ENCODE results near the gene GPR75.
"Not testable (repeated sequence)": the region's sequence is repeated elsewhere in the genome, so short reads cannot be mapped to it uniquely, and the experiment has no call there.

Gene GPR75

GRCh38 chr2:53854678-53855077 lies 5.1 kb downstream of the GPR75 start:
- no peak for DNase-seq (ENCODE audit: low read depth in 1 of 2, low spot score in 1 of 2)

- no peak for DNase-seq (ENCODE audit: low read depth in 1 of 2, low spot score in 1 of 2)
These were observed 7.2 kb downstream of the GPR75 start for GRCh38 chr2:53852532-53852931.

GRCh38 chr2:53851052-53851757 lies 8.6 kb downstream of the GPR75 start:
- not testable (repeated sequence) for DNase-seq (ENCODE audit: low read depth in 1 of 2, low spot score in 1 of 2)

DNA sequence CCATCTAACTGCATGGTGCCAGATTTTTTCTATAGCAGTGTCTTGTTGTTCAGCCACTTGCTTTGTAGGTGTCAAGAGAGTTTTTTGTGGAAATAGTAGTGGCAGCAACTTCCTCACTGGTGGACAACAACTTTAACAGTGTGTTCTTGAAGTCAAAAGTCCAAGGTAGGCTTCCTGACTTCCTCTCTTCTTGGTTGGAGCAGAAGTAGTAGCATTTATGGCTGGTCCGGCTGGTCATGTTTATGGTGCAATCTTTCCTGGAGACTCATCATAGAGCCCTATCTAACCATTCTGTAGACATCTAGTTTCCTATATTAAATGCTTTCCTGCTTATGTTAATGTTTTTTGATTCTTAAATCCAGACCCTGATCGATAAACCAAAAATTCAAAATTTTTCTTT lies 11.7 kb downstream of the GPR75 start:
- DNase-seq (ENCODE audit: low read depth in 1 of 2, low spot score in 1 of 2), result no peak

DNA sequence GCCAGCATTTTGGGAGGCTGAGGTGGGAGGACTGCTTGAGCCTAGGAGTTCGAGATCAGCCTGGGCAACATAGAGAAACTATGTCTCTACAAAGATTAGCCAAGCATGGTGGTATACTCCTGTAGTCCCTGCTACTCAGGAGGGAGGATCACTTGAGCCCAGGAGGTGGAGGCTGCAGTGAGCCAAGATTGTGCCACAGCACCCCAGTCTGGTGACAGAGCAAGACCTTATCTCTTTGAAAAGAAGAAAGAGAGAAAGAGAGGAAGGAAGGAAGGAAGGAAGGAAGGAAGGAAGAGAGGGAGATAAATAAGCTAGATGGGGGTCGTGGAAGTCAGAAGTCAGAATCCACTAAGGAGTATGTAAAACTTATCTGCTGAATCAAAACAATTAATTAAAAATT lies 16.2 kb downstream of the GPR75 start:
- no peak for DNase-seq (ENCODE audit: low read depth in 1 of 2, low spot score in 1 of 2)

DNA sequence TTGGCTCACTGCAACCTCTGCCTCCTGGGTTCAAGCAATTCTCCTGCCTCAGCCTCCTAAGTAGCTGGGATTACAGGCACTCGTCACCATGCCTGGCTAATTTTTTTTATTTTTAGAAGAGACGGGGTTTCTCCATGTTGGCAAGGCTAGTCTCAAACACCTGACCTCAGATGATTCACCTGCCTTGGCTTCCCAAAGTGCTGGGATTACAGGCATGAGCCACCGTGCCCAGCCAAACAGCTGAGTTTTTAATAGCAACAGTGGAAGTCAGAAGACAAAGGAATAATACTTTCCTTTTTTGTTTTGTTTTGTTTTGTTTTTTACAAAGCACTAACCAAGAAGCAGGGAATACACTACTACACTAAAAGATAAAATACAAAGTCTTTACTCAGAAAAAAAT lies 16.9 kb downstream of the GPR75 start:
- no peak for DNase-seq (ENCODE audit: low read depth in 1 of 2, low spot score in 1 of 2)

DNA sequence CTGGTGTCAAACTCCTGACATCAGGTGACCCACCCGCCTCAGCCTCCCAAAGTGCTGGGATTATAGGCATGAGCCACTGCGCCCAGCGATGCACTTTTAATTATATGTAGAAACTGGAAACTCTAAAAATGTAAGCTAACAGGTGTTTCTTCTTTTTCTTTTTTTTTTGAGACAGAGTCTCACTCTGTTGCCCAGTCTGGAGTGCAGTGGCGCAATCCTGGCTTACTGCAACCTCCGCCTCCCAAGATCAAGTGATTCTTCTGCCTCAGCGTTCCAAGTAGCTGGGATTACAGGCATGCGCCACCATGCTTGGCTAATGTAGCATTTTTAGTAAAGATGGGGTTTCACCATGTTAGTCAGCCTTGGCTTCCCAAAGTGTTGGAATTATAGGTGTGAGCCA lies 18.1 kb downstream of the GPR75 start:
- not testable (repeated sequence) for DNase-seq (ENCODE audit: low read depth in 1 of 2, low spot score in 1 of 2)

DNA sequence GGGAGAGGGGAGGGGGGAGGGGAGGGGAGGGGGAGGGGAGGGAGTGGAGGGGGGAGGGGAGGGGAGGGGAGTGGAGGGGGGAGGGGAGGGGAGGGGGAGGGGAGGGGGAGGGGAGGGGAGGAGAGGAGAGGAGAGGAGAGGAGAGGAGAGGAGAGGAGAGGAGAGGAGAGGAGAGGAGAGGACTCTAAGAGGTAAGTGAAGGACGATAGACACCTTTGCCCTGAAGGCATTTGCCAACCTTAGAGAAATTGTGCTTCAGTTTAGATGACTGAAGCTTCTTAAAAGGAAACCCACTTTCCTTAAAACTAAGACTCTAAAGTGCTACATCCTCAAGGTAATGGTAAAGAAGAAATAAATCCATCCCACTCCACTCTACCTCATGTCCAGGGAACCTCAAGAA lies 19.2 kb downstream of the GPR75 start:
- no peak for DNase-seq (ENCODE audit: low read depth in 1 of 2, low spot score in 1 of 2)

- not testable (repeated sequence) for DNase-seq (ENCODE audit: low read depth in 1 of 2, low spot score in 1 of 2)
These were observed 29.8 kb downstream of the GPR75 start for GRCh38 chr2:53829980-53830290.

DNA sequence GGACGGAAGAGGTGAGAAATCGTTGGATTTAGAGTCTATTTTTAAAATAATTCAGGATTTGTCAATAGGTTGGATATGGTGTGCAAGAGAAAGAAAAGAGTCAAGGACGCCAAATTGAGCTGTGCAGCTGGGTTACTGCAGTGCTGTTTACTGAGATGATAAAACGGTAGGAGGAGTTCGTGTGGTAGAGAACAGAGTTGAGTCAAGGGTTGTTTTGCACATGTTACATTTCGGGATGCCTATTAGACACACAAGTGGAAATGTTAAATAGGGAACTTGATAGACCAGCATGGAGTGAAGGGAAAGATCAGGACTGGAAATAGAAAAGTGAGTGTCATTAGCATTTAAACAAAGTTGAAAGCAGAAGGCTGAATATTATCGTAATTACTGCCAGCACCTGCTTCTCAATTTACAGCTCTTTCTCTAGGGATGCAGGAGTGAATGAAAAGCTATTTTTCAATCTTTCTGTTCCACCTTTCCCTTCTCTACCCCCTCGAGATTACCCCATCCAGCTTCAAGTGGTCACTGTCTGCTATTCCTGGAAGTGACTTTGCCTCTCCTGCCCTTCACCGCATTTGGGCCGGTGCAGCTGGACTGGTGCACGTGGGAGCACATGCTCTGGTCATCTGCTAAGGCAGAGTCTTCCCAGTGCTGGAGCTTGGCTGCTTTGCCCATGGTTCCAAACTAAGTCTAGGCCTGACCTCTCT lies 30.3 kb downstream of the GPR75 start:
- DNase-seq (ENCODE audit: low read depth in 1 of 2, low spot score in 1 of 2), result no peak

- DNase-seq (ENCODE audit: low read depth in 1 of 2, low spot score in 1 of 2), result no peak
These were observed 31.4 kb downstream of the GPR75 start for GRCh38 chr2:53828331-53828730.

GRCh38 chr2:53827398-53828175 lies 32.2 kb downstream of the GPR75 start:
- no peak for DNase-seq (ENCODE audit: low read depth in 1 of 2, low spot score in 1 of 2)

DNA sequence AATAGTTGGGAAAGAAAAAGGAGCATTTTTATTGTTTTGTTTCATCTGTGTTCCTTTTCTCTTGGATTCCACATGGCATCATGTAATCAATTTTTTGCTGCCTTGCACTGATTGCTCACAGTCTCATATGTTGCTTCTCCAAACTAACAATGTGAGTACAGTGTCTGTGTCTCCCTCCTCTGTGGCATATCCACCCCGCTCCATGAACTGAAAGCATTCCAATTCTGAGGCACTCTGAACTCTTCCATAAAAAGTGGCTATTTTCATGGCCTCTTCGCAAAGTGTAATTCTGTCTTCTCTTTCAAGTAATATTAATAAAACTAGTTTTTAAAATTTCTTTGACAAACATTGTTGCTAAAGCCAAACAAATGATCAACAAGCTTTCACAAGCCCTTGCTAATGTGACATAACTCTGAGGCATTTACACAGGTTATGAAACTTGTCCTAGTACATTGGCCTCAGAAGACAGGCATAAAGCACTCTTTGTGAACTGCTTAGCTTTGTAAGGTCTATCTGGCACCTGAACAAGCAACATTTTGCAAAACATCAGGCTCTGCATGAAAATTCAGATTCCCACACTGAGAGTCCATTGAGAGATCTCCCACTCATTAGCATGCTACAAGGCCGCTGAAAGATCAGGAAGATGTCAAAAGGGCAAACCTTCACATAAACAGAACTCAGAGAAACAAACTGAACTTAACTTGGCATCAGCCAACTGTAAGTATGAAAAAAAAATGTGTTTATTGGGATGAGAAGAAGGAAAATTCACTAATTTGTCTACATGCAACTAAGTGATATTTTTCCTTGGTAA lies 33.0 kb downstream of the GPR75 start:
- DNase-seq (ENCODE audit: low read depth in 1 of 2, low spot score in 1 of 2), result no peak

DNA sequence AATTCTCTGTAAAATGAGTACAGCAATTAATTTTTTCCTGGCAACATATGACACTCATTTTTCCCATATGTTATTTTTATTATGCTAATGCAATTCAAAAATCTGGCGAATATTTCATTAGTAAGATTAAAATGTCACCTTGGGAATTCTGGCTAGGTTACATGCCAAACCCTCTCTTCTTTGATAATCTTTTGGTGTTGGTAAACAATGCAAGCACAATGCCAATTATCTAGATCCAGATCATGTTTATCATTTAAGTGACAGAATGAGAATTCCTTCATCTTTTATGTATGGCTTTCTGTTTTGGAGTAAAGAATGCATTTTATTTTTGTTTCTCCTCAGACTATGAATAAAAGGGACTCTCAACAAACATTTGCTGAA lies 33.7 kb downstream of the GPR75 start:
- DNase-seq (ENCODE audit: low read depth in 1 of 2, low spot score in 1 of 2), result no peak

DNA sequence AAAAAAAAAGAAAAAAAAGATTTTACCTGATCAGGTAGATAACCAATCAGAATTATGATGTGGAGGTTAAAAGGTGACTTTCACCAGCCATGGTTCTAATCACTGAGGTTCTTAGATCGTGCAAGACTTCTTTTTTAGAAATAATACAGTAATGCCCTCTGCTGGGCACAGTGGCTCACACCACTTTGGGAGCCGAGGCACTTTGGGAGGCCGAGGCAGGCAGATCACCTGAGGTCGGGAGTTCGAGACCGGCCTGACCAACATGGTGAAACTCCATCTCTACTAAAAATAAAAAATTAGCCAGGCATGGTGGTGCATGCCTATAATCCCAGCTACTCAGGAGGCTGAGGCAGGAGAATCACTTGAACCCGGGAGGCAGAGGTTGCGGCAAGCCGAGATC lies 36.1 kb downstream of the GPR75 start:
- not testable (repeated sequence) for DNase-seq (ENCODE audit: low read depth in 1 of 2, low spot score in 1 of 2)

GRCh38 chr2:53821810-53822209 lies 38.0 kb downstream of the GPR75 start:
- no peak for DNase-seq (ENCODE audit: low read depth in 1 of 2, low spot score in 1 of 2)

DNA sequence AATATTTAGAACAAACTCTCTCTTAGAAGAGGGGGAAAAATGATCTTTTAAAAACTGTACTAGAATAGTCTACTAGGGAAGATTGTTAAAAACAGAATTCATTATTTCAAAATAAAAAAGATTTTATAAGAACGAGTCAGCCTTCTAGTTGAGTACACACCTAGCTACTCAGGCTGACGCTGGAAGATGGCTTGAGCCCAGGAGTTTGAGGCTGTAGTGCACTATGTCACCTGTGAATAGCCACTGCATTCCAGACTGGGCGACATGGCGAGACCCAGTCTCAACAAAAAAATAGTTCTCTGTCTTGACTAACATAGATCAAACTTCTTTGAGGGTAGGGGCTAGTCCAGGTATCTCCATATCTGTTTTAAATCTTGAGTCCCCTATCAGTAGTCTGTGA lies 39.1 kb downstream of the GPR75 start:
- no peak for DNase-seq (ENCODE audit: low read depth in 1 of 2, low spot score in 1 of 2)

GRCh38 chr2:53820048-53820447 lies 39.7 kb downstream of the GPR75 start:
- no peak for DNase-seq (ENCODE audit: low read depth in 1 of 2, low spot score in 1 of 2)

DNA sequence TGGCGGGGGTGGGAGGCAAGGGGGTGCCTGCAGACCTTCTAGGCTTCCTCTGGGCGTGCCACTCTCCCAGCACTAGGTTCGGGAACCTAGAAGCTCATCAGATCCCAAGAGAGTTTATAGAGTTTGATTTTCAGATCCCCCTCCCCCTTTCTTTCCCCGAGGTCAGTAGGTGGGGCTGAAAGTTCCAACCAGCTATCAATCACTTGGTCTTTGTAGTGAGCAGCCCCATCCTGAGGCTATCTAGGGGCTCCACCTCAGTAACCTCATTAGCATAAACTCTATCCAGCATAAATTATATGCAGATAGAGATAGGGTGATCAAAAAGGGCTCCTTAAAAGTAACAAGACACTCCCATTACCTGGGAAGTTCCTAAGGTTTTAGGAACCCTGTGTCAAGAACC lies 40.1 kb downstream of the GPR75 start:
- DNase-seq (ENCODE audit: low read depth in 1 of 2, low spot score in 1 of 2), result no peak

DNA sequence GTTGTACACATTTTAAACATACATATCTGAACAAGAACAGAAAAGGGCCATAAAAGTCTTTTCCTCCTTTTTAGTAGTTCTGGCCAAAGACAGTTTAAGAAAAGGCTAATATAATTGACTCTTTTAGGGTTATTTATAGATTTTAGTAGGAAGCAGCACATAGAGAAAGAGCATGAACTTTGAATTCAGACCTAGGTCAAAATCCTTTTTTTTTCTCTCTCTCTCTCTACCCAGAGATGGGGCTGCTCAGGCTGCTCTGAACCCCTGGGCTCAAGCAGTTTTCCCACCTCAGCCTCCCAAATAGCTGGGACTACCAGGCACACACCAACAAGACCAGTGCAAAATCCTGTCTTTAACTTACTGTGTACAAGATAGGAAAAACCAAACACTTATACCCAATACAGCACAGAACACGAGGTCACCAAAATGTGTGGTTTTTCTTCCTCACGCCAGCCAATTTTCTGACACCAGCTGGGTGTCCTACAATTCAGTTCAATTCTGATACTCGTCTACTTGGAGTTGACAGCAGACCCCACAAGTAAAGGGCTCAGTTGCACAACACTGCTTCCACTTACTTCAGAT lies 40.8 kb downstream of the GPR75 start:
- DNase-seq (ENCODE audit: low read depth in 1 of 2, low spot score in 1 of 2), result no peak

DNA sequence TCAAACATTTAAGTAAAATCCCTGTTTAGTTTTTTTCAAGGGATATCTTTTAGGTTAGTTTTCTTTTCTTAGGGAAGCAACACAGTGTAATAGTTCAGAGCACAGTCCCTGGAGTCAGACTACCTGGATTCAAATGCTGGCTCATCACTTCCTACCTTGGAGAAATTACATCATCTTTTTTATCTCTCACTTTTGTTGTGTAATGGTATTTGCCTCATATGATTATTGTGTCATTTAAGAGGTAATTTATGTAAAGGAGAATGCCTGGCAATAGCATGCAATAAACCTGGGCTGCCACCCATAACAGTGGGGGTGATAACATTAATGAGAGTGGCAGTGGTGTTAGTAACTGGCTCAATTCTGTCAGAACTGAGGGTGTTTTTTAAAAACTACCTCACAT lies 46.6 kb downstream of the GPR75 start:
- no peak for DNase-seq (ENCODE audit: low read depth in 1 of 2, low spot score in 1 of 2)

All from activated CD4-positive, alpha-beta T cell treated with anti-CD3 and anti-CD28 coated beads, Interleukin-2, amount 50 U/mL, for 24 hours (primary cell).